Measurements from ENCODE around the gene CEL.

Gene CEL

GRCh38 chr9:133050142-133050541 is 11.6 kb upstream of the CEL start (continued):
- TF ChIP-seq, protein P1, sequence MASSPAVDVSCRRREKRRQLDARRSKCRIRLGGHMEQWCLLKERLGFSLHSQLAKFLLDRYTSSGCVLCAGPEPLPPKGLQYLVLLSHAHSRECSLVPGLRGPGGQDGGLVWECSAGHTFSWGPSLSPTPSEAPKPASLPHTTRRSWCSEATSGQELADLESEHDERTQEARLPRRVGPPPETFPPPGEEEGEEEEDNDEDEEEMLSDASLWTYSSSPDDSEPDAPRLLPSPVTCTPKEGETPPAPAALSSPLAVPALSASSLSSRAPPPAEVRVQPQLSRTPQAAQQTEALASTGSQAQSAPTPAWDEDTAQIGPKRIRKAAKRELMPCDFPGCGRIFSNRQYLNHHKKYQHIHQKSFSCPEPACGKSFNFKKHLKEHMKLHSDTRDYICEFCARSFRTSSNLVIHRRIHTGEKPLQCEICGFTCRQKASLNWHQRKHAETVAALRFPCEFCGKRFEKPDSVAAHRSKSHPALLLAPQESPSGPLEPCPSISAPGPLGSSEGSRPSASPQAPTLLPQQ (tag by site-specific recombination; IDR thresholded peaks at IDR 0.05) = no peak
- TF ChIP-seq, protein P2, sequence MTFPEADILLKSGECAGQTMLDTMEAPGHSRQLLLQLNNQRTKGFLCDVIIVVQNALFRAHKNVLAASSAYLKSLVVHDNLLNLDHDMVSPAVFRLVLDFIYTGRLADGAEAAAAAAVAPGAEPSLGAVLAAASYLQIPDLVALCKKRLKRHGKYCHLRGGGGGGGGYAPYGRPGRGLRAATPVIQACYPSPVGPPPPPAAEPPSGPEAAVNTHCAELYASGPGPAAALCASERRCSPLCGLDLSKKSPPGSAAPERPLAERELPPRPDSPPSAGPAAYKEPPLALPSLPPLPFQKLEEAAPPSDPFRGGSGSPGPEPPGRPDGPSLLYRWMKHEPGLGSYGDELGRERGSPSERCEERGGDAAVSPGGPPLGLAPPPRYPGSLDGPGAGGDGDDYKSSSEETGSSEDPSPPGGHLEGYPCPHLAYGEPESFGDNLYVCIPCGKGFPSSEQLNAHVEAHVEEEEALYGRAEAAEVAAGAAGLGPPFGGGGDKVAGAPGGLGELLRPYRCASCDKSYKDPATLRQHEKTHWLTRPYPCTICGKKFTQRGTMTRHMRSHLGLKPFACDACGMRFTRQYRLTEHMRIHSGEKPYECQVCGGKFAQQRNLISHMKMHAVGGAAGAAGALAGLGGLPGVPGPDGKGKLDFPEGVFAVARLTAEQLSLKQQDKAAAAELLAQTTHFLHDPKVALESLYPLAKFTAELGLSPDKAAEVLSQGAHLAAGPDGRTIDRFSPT (tag by site-specific recombination; IDR thresholded peaks at IDR 0.05) = no peak

DNA sequence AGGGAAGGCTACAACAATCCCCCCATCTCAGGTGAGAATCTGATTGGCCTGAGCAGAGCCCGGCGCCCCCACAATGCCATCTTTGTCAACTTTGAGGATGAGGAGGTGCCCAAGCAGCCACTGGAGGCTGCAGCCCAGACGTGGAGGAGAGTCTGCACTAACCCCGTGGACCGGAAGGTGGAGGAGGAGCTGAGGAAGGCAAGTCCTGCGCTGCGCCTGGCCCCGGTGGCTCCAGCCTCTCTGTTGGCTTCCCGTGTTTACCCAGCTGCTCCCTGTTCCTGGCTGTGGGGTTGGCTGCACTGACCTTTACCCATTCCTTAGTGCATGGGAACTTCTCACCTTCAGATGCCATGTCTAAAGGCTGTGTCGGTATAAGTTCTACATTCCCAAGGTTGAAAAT is 11.0 kb upstream of the CEL start:
- Histone ChIP-seq H3K36me3 (ENCODE audit: control insufficient read depth in 2 of 2, insufficient read depth in 1 of 2, low read length in 2 of 2) (peaks cover 2 to 87% of the 10 kb centered on the region in 2 experiments), H3K4me3 (ENCODE audit: low read depth, low read length) (no peak overlapping the region), H3K9me3 (ENCODE audit: control insufficient read depth, insufficient read depth, low read depth, low read length) (no peaks in the 10 kb centered on the region), H3K27ac (ENCODE audit: extremely low read depth, low read depth, low read length) (no peak overlapping the region), H3K4me1 (ENCODE audit: control insufficient read depth, insufficient read depth, low read length) (no peaks in the 10 kb centered on the region)
- TF ChIP-seq, protein P3, sequence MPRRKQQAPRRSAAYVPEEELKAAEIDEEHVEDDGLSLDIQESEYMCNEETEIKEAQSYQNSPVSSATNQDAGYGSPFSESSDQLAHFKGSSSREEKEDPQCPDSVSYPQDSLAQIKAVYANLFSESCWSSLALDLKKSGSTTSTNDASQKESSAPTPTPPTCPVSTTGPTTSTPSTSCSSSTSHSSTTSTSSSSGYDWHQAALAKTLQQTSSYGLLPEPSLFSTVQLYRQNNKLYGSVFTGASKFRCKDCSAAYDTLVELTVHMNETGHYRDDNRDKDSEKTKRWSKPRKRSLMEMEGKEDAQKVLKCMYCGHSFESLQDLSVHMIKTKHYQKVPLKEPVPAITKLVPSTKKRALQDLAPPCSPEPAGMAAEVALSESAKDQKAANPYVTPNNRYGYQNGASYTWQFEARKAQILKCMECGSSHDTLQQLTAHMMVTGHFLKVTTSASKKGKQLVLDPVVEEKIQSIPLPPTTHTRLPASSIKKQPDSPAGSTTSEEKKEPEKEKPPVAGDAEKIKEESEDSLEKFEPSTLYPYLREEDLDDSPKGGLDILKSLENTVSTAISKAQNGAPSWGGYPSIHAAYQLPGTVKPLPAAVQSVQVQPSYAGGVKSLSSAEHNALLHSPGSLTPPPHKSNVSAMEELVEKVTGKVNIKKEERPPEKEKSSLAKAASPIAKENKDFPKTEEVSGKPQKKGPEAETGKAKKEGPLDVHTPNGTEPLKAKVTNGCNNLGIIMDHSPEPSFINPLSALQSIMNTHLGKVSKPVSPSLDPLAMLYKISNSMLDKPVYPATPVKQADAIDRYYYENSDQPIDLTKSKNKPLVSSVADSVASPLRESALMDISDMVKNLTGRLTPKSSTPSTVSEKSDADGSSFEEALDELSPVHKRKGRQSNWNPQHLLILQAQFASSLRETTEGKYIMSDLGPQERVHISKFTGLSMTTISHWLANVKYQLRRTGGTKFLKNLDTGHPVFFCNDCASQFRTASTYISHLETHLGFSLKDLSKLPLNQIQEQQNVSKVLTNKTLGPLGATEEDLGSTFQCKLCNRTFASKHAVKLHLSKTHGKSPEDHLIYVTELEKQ (tag by site-specific recombination; IDR thresholded peaks at IDR 0.05; ENCODE audit: borderline replicate concordance) = no peak
- TF ChIP-seq ZNF621 (tag by site-specific recombination; IDR thresholded peaks at IDR 0.05) (no peak), SCRT1 (tag by site-specific recombination; IDR thresholded peaks at IDR 0.05; ENCODE audit: borderline replicate concordance) (no peak), ZNF157 (tag by site-specific recombination; IDR thresholded peaks at IDR 0.05) (no peak), ZNF449 (tag by site-specific recombination; IDR thresholded peaks at IDR 0.05) (no peak), ZNF132 (tag by site-specific recombination; IDR thresholded peaks at IDR 0.05; ENCODE audit: borderline replicate concordance) (no peak), KLF1 (tag by site-specific recombination; IDR thresholded peaks at IDR 0.05) (no peak), ZNF585B (tag by site-specific recombination; IDR thresholded peaks at IDR 0.05) (no peak), ZNF138 (tag by site-specific recombination; IDR thresholded peaks at IDR 0.05; ENCODE audit: borderline replicate concordance) (no peak), ZNF747 (tag by site-specific recombination; IDR thresholded peaks at IDR 0.05) (no peak), ZNF660 (tag by site-specific recombination; IDR thresholded peaks at IDR 0.05) (no peak), ZNF654 (tag by site-specific recombination; IDR thresholded peaks at IDR 0.05; ENCODE audit: low read depth) (no peak), PRDM1 (tag by site-specific recombination; IDR thresholded peaks at IDR 0.05) (no peak), ZNF211 (tag by site-specific recombination; IDR thresholded peaks at IDR 0.05; ENCODE audit: low read depth) (no peak), ZNF184 (tag by site-specific recombination; IDR thresholded peaks at IDR 0.05) (no peak), ZNF174 (tag by site-specific recombination; IDR thresholded peaks at IDR 0.05) (no peak), ZNF121 (tag by site-specific recombination; IDR thresholded peaks at IDR 0.05) (no peak)
- TF ChIP-seq, protein P4, sequence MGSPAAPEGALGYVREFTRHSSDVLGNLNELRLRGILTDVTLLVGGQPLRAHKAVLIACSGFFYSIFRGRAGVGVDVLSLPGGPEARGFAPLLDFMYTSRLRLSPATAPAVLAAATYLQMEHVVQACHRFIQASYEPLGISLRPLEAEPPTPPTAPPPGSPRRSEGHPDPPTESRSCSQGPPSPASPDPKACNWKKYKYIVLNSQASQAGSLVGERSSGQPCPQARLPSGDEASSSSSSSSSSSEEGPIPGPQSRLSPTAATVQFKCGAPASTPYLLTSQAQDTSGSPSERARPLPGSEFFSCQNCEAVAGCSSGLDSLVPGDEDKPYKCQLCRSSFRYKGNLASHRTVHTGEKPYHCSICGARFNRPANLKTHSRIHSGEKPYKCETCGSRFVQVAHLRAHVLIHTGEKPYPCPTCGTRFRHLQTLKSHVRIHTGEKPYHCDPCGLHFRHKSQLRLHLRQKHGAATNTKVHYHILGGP (tag by site-specific recombination; IDR thresholded peaks at IDR 0.05) = no peak
- ChIA-PET CTCF (interaction anchor here (0.5 to 1.3 kb wide), 5 partner anchors 29 to 130 kb away, joined by 3 to 8 read pairs (median 3); no protein-coding TSS in a partner anchor), POLR2A (interaction anchor here (3.3 kb wide), 1 partner anchor 20 kb away, joined by 10 read pairs; the partner anchor contains the start of gene GTF3C5)

Data from HEK293 (cell line).